D721Med (cell line): Measurements from ENCODE around the gene PDE8A.
"Not testable (repeated sequence)": the region's sequence is repeated elsewhere in the genome, so short reads cannot be mapped to it uniquely, and the experiment has no call there.

Experiments
- DNase-seq: peaks from one replicate; pipeline ENCODE4 v3.0.0; 2011; ENCODE audit warnings: low spot score; ENCODE audit not compliant: insufficient read length
- FAIRE-seq: peaks from 2 replicates; lab custom pipeline; 2011; peaks lifted over from hg19 to GRCh38; lab: Jason Lieb, UNC
- CTCF ChIP-seq: IDR thresholded peaks from 2 replicates; pipeline ENCODE4 v1.5.1; 2012; ENCODE audit warnings: mild to moderate bottlenecking, control low read depth; ENCODE audit not compliant: insufficient read depth; ENCODE audit errors: missing control alignments

The PDE8A gene

GRCh38 chr15:84983294-84983693 lies 1.6 kb downstream of the PDE8A start:
- FAIRE-seq (no peak), DNase-seq (no peak)
- TF ChIP-seq CTCF: no peak

- DNase-seq (no peak), FAIRE-seq (no peak)
- TF ChIP-seq CTCF: no peak
Measured at GRCh38 chr15:84983711-84984110, 2.1 kb downstream of the PDE8A start.

GRCh38 chr15:84985158-84985557 lies 3.5 kb downstream of the PDE8A start:
- DNase-seq (no peak), FAIRE-seq (no peak)
- TF ChIP-seq CTCF: no peak

GRCh38 chr15:84987351-84987750 lies 5.7 kb downstream of the PDE8A start:
- not testable (repeated sequence) for FAIRE-seq, DNase-seq

- no peak for DNase-seq
- no peak for FAIRE-seq
- TF ChIP-seq CTCF: no peak
Measured at GRCh38 chr15:84987949-84988624, 6.4 kb downstream of the PDE8A start.

GRCh38 chr15:84988909-84989644 lies 7.4 kb downstream of the PDE8A start:
- FAIRE-seq (no peak), DNase-seq (no peak)
- TF ChIP-seq CTCF: no peak

- no peak for FAIRE-seq
Measured at GRCh38 chr15:84990507-84990906, 8.9 kb downstream of the PDE8A start.

More at GRCh38 chr15:84990507-84990906, 8.9 kb downstream of the PDE8A start:
- DNase-seq: no peak
- TF ChIP-seq CTCF: no peak
